HCT116 (cell line): ENCODE results near the gene WDR5. TPM values are rescaled to one million over a fixed set of nuclear protein-coding genes. Genes with fewer than 3 reads are reported as not detected.

Experiments used
- ATAC-seq: fragments of 200-7000 bp; cut with Tn5 transposase; 2 replicates; pipeline ENCODE4 v1.9.1; 2020; ENCODE audit warnings: mild to moderate bottlenecking, moderate library complexity
- BruUV-seq: library from RNA; stranded (reverse); fragments of 400-500 nt; replicated peaks from 2 replicates; lab custom pipeline; 2021; lab: Mats Ljungman, UMichigan
- CTCF ChIA-PET: fragments of 300-600 bp; sonication (Branson Sonifier 250); formaldehyde crosslinking; loops from one replicate; lab custom pipeline; 2021; ENCODE audit warnings: antibody characterized with exemption; lab: Charles Lee
- POLR2A ChIA-PET: fragments of 300-600, 350-600 bp; sonication (Branson Sonifier 250); formaldehyde crosslinking; loops from one replicate; lab custom pipeline; 2021; ENCODE audit warnings: antibody characterized with exemption; lab: Charles Lee
- RAD21 ChIA-PET, 2 experiments: fragments of 300-600 bp; sonication (Branson Sonifier 250); formaldehyde crosslinking; loops; one replicate each; lab custom pipeline; 2023; ENCODE audit warnings: low total read pairs in 2 of 2; ENCODE audit not compliant: uncharacterized antibody in 2 of 2, unreplicated experiment in 2 of 2, low non-redundant PET in 1 of 2; lab: Charles Lee
- DNase-seq: peaks from one replicate; pipeline ENCODE4 v3.0.0-alpha.2; 2010; ENCODE audit warnings: low read depth, low spot score
- H2AFZ ChIP-seq: fragments of 200-600 bp; shearing (Covaris generic), sonication (generic); 2 replicates; pipeline ENCODE4 v1.6.1; 2017; ENCODE audit warnings: low read depth, mixed run types, mixed read lengths, antibody characterized with exemption, low read length; ENCODE audit not compliant: poor library complexity, severe bottlenecking
- H3K27ac ChIP-seq: 2 replicates; pipeline ENCODE4 v1.5.1; 2012; ENCODE audit warnings: low read depth, low read length
- H3K27me3 ChIP-seq: fragments of 200-600 bp; sonication (generic); 2 replicates; pipeline ENCODE4 v1.6.1; 2016; ENCODE audit warnings: mixed run types, low read length, mixed read lengths; ENCODE audit not compliant: insufficient read depth
- H3K36me3 ChIP-seq, 2 experiments: fragments of 200-500 bp in 1 of 2; fragments of 200-600 bp in 1 of 2; sonication (Bioruptor generic) in 1 of 2; sonication (generic) in 1 of 2; 2 replicates each; pipeline versions ENCODE4 v1.5.1 to v1.6.1; 2014 to 2016; ENCODE audit warnings: low read length in 2 of 2, inconsistent platforms in 1 of 2, mixed read lengths in 1 of 2, mixed run types in 1 of 2; ENCODE audit not compliant: insufficient read depth in 2 of 2, control insufficient read depth in 1 of 2
- H3K4me1 ChIP-seq, 2 experiments: fragments of 200-600 bp in 1 of 2; sonication (generic) in 1 of 2; 2 replicates each; pipeline versions ENCODE4 v1.5.1 to v1.6.1; 2012 to 2017; ENCODE audit warnings: low read length in 2 of 2, inconsistent platforms in 1 of 2, mild to moderate bottlenecking in 1 of 2, mixed read lengths in 1 of 2, mixed run types in 1 of 2, moderate library complexity in 1 of 2; ENCODE audit not compliant: insufficient read depth in 2 of 2, control insufficient read depth in 1 of 2
- H3K4me2 ChIP-seq: fragments of 200-600 bp; sonication (generic); 2 replicates; pipeline ENCODE4 v1.6.1; 2017; ENCODE audit warnings: mixed run types, low read length, mixed read lengths
- H3K4me3 ChIP-seq, 2 experiments: fragments of 200-600 bp in 1 of 2; sonication (generic) in 1 of 2; replicated peaks in 1 of 2; 2 replicates each; pipeline ENCODE4 v1.5.1; 2011 to 2016; ENCODE audit warnings: low read length in 2 of 2, control low read depth in 1 of 2, low read depth in 1 of 2, mild to moderate bottlenecking in 1 of 2, mixed read lengths in 1 of 2, mixed run types in 1 of 2
- H3K79me2 ChIP-seq: fragments of 200-600 bp; sonication (generic); 2 replicates; pipeline ENCODE4 v1.6.1; 2017; ENCODE audit warnings: mild to moderate bottlenecking, mixed run types, low read length, moderate library complexity, mixed read lengths; ENCODE audit not compliant: insufficient read depth
- H3K9ac ChIP-seq: fragments of 200-600 bp; sonication (generic); 2 replicates; pipeline ENCODE4 v1.6.1; 2016; ENCODE audit warnings: low read length, mixed read lengths
- H3K9me2 ChIP-seq: fragments of 200-600 bp; sonication (generic), shearing (Covaris generic); 2 replicates; pipeline ENCODE4 v1.6.1; 2017; ENCODE audit warnings: mixed run types, mild to moderate bottlenecking, moderate library complexity; ENCODE audit not compliant: insufficient read depth
- H3K9me3 ChIP-seq, 2 experiments: fragments of 200-500 bp in 1 of 2; fragments of 200-600 bp in 1 of 2; sonication (Bioruptor generic) in 1 of 2; sonication (generic) in 1 of 2; 2 replicates each; pipeline ENCODE4 v1.6.1; 2014 to 2017; ENCODE audit warnings: low read length in 2 of 2, mixed read lengths in 2 of 2, inconsistent platforms in 1 of 2, low read depth in 1 of 2, mild to moderate bottlenecking in 1 of 2, mixed run types in 1 of 2, moderate library complexity in 1 of 2; ENCODE audit not compliant: control insufficient read depth in 1 of 2, insufficient read depth in 1 of 2
- H4K20me1 ChIP-seq: fragments of 200-600 bp; sonication (generic), shearing (Covaris generic); 2 replicates; pipeline ENCODE4 v1.6.1; 2017; ENCODE audit warnings: mixed run types, mild to moderate bottlenecking, moderate library complexity; ENCODE audit not compliant: insufficient read depth
- CBX3 ChIP-seq: IDR thresholded peaks from 2 replicates; pipeline ENCODE4 v1.6.1; 2012; ENCODE audit warnings: low read depth
- CEBPB ChIP-seq: IDR thresholded peaks from 2 replicates; pipeline ENCODE4 v1.6.1; 2012; ENCODE audit warnings: low read depth
- EZH2 ChIP-seq: fragments of 200-600 bp; sonication (generic); IDR thresholded peaks from 2 replicates; pipeline ENCODE4 v1.6.1; 2017; ENCODE audit warnings: antibody characterized with exemption, mixed run types
- EZH2phosphoT487 ChIP-seq: fragments of 200-600 bp; IDR thresholded peaks from 2 replicates; pipeline ENCODE4 v1.6.1; 2018; ENCODE audit warnings: antibody characterized with exemption, borderline replicate concordance
- FOSL1 ChIP-seq: IDR thresholded peaks from 2 replicates; pipeline ENCODE4 v1.6.1; 2012; ENCODE audit warnings: low read depth
- JUND ChIP-seq: IDR thresholded peaks from 2 replicates; pipeline ENCODE4 v1.6.1; 2012
- RAD21 ChIP-seq: IDR thresholded peaks from 2 replicates; pipeline ENCODE4 v1.6.1; 2012; ENCODE audit warnings: low read depth, mild to moderate bottlenecking
- SP1 ChIP-seq: IDR thresholded peaks from 2 replicates; pipeline ENCODE4 v1.6.1; 2012; ENCODE audit warnings: low read depth
- SRF ChIP-seq: IDR thresholded peaks from 2 replicates; pipeline ENCODE4 v1.6.1; 2012; ENCODE audit warnings: low read depth
- YY1 ChIP-seq: IDR thresholded peaks from 2 replicates; pipeline ENCODE4 v1.6.1; 2011; ENCODE audit warnings: low read length, low read depth, moderate library complexity, mild to moderate bottlenecking; ENCODE audit not compliant: insufficient replicate concordance; ENCODE audit errors: extremely low read depth
- ZFX ChIP-seq: fragments of 450-650 bp; IDR thresholded peaks from 2 replicates; pipeline ENCODE4 v1.6.1; 2017
- ZNF274 ChIP-seq: fragments of 200-500 bp; sonication (Bioruptor generic); IDR thresholded peaks from 2 replicates; pipeline ENCODE4 v1.6.1; 2014; ENCODE audit warnings: mild to moderate bottlenecking, low read depth, low read length, inconsistent platforms
- intact Hi-C: fragments of 100-400 bp; cut with micrococcal nuclease; formaldehyde crosslinking; loops from 2 replicates; pipeline ENCODE4 v1.10.0; 2022
- total RNA-seq: library from RNA; stranded (reverse); gene quantifications from one replicate; pipeline ENCODE4 v1.2.1, GENCODE V29; 2021; ENCODE audit not compliant: unreplicated experiment
- TF ChIP-seq, protein P1 (sequence below), 3 experiments: fragments of 200-600 bp in 1 of 3; sonication (generic) in 1 of 3; IDR thresholded peaks in 2 of 3; conservative IDR thresholded peaks in 1 of 3; 2 replicates each; pipeline ENCODE4 v1.5.1; 2012 to 2017; ENCODE audit warnings: low read depth in 2 of 3, low read length in 2 of 3, antibody characterized with exemption in 1 of 3, borderline replicate concordance in 1 of 3, control low read depth in 1 of 3, mild to moderate bottlenecking in 1 of 3, mixed read lengths in 1 of 3, mixed run types in 1 of 3, moderate library complexity in 1 of 3; ENCODE audit not compliant: insufficient read depth in 1 of 3
- TF ChIP-seq, protein P2 (sequence below): IDR thresholded peaks from 2 replicates; pipeline ENCODE4 v1.6.1; 2012; ENCODE audit warnings: low read depth
- TF ChIP-seq, protein P3 (sequence below): IDR thresholded peaks from 2 replicates; pipeline ENCODE4 v1.6.1; 2012
- TF ChIP-seq, protein P4 (sequence below): IDR thresholded peaks from 2 replicates; pipeline ENCODE4 v1.6.1; 2011; ENCODE audit warnings: mild to moderate bottlenecking, low read length, moderate library complexity; ENCODE audit not compliant: insufficient replicate concordance; ENCODE audit errors: extremely low read depth

The WDR5 gene
- total RNA-seq, 1 experiment from 2014 or later: 55.8 TPM

DNA sequence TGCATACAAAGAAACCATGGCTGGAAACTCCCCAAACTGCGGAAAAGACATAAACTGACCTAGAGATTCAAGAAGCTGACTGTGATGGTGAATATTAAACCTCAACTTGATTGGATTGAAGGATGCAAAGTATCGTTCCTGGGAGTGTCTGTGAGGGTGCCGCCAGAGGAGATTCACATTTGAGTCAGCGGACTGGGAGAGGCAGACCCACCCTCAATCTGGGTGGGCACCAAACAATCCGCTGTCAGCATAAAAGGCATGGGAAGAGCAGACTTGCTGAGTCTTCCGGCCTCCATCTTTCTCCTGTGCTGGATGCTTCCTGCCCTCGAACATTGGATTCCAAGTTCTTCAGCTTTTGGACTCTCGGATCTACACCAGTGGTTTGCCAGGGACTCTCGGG is 24.8 kb upstream of the WDR5 start:
- DNase-seq: no peak
- H3K36me3 ChIP-seq: no peaks in the 10 kb centered on the region
- no peak overlapping the region for H3K9ac ChIP-seq
- CTCF ChIA-PET: no interaction called here
- RAD21 ChIA-PET: no interaction called here
- no peaks in the 10 kb centered on the region for H3K79me2 ChIP-seq
- no peaks in the 10 kb centered on the region for H4K20me1 ChIP-seq
- no peaks in the 10 kb centered on the region for H3K9me3 ChIP-seq
- ATAC-seq: no peak
- H3K4me1 ChIP-seq: no peaks in the 10 kb centered on the region
- no TSS peak for BruUV-seq
- H3K4me2 ChIP-seq: no peak overlapping the region
- H3K27me3 ChIP-seq: no peaks in the 10 kb centered on the region
- TF ChIP-seq EZH2phosphoT487 (no peak), CEBPB (no peak), SP1 (no peak), JUND (no peak), CBX3 (no peak), EZH2 (no peak), SRF (no peak), RAD21 (no peak), ZFX (no peak), YY1 (no peak), FOSL1 (no peak), ZNF274 (no peak)
- TF ChIP-seq, protein P1, sequence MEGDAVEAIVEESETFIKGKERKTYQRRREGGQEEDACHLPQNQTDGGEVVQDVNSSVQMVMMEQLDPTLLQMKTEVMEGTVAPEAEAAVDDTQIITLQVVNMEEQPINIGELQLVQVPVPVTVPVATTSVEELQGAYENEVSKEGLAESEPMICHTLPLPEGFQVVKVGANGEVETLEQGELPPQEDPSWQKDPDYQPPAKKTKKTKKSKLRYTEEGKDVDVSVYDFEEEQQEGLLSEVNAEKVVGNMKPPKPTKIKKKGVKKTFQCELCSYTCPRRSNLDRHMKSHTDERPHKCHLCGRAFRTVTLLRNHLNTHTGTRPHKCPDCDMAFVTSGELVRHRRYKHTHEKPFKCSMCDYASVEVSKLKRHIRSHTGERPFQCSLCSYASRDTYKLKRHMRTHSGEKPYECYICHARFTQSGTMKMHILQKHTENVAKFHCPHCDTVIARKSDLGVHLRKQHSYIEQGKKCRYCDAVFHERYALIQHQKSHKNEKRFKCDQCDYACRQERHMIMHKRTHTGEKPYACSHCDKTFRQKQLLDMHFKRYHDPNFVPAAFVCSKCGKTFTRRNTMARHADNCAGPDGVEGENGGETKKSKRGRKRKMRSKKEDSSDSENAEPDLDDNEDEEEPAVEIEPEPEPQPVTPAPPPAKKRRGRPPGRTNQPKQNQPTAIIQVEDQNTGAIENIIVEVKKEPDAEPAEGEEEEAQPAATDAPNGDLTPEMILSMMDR (IDR thresholded peaks at IDR 0.05 in 2 of 3, conservative IDR thresholded peaks at IDR 0.05 in 1 of 3; ENCODE audit: borderline replicate concordance in 1 of 3, insufficient read depth in 1 of 3, low read depth in 2 of 3, low read length in 2 of 3): no peak
- TF ChIP-seq, protein P2, sequence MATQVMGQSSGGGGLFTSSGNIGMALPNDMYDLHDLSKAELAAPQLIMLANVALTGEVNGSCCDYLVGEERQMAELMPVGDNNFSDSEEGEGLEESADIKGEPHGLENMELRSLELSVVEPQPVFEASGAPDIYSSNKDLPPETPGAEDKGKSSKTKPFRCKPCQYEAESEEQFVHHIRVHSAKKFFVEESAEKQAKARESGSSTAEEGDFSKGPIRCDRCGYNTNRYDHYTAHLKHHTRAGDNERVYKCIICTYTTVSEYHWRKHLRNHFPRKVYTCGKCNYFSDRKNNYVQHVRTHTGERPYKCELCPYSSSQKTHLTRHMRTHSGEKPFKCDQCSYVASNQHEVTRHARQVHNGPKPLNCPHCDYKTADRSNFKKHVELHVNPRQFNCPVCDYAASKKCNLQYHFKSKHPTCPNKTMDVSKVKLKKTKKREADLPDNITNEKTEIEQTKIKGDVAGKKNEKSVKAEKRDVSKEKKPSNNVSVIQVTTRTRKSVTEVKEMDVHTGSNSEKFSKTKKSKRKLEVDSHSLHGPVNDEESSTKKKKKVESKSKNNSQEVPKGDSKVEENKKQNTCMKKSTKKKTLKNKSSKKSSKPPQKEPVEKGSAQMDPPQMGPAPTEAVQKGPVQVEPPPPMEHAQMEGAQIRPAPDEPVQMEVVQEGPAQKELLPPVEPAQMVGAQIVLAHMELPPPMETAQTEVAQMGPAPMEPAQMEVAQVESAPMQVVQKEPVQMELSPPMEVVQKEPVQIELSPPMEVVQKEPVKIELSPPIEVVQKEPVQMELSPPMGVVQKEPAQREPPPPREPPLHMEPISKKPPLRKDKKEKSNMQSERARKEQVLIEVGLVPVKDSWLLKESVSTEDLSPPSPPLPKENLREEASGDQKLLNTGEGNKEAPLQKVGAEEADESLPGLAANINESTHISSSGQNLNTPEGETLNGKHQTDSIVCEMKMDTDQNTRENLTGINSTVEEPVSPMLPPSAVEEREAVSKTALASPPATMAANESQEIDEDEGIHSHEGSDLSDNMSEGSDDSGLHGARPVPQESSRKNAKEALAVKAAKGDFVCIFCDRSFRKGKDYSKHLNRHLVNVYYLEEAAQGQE: no peak
- TF ChIP-seq, protein P3, sequence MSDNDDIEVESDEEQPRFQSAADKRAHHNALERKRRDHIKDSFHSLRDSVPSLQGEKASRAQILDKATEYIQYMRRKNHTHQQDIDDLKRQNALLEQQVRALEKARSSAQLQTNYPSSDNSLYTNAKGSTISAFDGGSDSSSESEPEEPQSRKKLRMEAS: no peak
- TF ChIP-seq, protein P4, sequence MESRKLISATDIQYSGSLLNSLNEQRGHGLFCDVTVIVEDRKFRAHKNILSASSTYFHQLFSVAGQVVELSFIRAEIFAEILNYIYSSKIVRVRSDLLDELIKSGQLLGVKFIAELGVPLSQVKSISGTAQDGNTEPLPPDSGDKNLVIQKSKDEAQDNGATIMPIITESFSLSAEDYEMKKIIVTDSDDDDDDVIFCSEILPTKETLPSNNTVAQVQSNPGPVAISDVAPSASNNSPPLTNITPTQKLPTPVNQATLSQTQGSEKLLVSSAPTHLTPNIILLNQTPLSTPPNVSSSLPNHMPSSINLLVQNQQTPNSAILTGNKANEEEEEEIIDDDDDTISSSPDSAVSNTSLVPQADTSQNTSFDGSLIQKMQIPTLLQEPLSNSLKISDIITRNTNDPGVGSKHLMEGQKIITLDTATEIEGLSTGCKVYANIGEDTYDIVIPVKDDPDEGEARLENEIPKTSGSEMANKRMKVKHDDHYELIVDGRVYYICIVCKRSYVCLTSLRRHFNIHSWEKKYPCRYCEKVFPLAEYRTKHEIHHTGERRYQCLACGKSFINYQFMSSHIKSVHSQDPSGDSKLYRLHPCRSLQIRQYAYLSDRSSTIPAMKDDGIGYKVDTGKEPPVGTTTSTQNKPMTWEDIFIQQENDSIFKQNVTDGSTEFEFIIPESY: no peak
- POLR2A ChIA-PET: no interaction called here
- H3K27ac ChIP-seq: no peak overlapping the region
- intact Hi-C loops: no loop called here
- H3K4me3 ChIP-seq: no peak overlapping the region
- no peaks in the 10 kb centered on the region for H3K9me2 ChIP-seq
- H2AFZ ChIP-seq: no peak overlapping the region
